Esophagus muscularis mucosa (tissue), 4 donors: ENCODE measurements around the gene HTRA2.

Source experiments
- CTCF ChIP-seq, 3 experiments: fragments of 200-600 bp in 2 of 3; fragments of 450-650 bp in 1 of 3; sonication (generic) in 2 of 3; IDR thresholded peaks; one replicate each; pipeline ENCODE4 v1.5.1; 2017 to 2019; ENCODE audit warnings: antibody characterized with exemption in 3 of 3, mild to moderate bottlenecking in 2 of 3, moderate library complexity in 1 of 3
- EP300 ChIP-seq: sonication (generic); formaldehyde crosslinking; IDR thresholded peaks from one replicate; pipeline ENCODE4 v1.6.1; 2017; ENCODE audit warnings: antibody characterized with exemption
- POLR2A ChIP-seq: fragments of 450-650 bp; IDR thresholded peaks from one replicate; pipeline ENCODE4 v1.6.1; 2017; ENCODE audit warnings: antibody characterized with exemption, moderate library complexity, mild to moderate bottlenecking, low read depth
- POLR2AphosphoS5 ChIP-seq, 2 donors: sonication (generic); formaldehyde crosslinking; IDR thresholded peaks; one replicate each; pipeline ENCODE4 v1.6.1; 2017; ENCODE audit warnings: antibody characterized with exemption in 2 of 2

- TF ChIP-seq CTCF (IDR thresholded peaks at IDR 0.05) (no peak), POLR2A (no peak), POLR2AphosphoS5 (IDR thresholded peaks at IDR 0.05) (no peak), EP300 (no peak)
Measured at GRCh38 chr2:74532222-74532621, 2.5 kb downstream of the HTRA2 start.
